HepG2 (cell line): Measurements from ENCODE around the gene FUOM. TPM values are rescaled to one million over a fixed set of nuclear protein-coding genes. Genes with fewer than 3 reads are reported as not detected.

Experiments
- ATAC-seq: fragments of 200-7000 bp; cut with Tn5 transposase; 3 replicates; pipeline ENCODE4 v1.9.1; 2020; ENCODE audit warnings: mild to moderate bottlenecking, moderate library complexity
- BruUV-seq: library from RNA; stranded (reverse); fragments of 400-500 nt; replicated peaks from 2 replicates; lab custom pipeline; 2021; lab: Mats Ljungman, UMichigan
- CTCF ChIA-PET: fragments of 300-600 bp; formaldehyde crosslinking; extraction: SDS; loops from one replicate; lab custom pipeline; 2021; ENCODE audit warnings: low total read pairs, inconsistent platforms, low intra/inter-chr PET ratio; lab: Yijun Ruan, JAX
- POLR2A ChIA-PET: fragments of 350-600 bp; sonication (Branson Sonifier 250); formaldehyde crosslinking; loops from one replicate; lab custom pipeline; 2020; ENCODE audit warnings: antibody characterized with exemption, inconsistent platforms; lab: Yijun Ruan, JAX
- DNase-seq: peaks from one replicate; pipeline ENCODE4 v3.0.0-alpha.2; 2015; ENCODE audit warnings: low spot score
- FAIRE-seq: peaks from 3 replicates; lab custom pipeline; 2011; peaks lifted over from hg19 to GRCh38; lab: Jason Lieb, UNC
- H2AFZ ChIP-seq: one replicate; pipeline ENCODE4 v1.6.1; 2011; ENCODE audit warnings: low read length, inconsistent platforms
- H3K27ac ChIP-seq: fragments of 300-600 bp; 3 replicates; pipeline ENCODE4 v1.8.0; 2011; ENCODE audit warnings: mixed run types, mild to moderate bottlenecking, mixed read lengths, low read length, inconsistent platforms; ENCODE audit not compliant: insufficient read depth; ENCODE audit errors: extremely low read length
- H3K27me3 ChIP-seq, 2 experiments: fragments of 200-600 bp in 1 of 2; 2 replicates in 1 of 2; 3 replicates in 1 of 2; pipeline versions ENCODE4 v1.6.0 to v1.8.0; 2011; ENCODE audit warnings: low read length in 2 of 2, mild to moderate bottlenecking in 2 of 2, moderate library complexity in 2 of 2, inconsistent platforms in 1 of 2; ENCODE audit not compliant: insufficient read depth in 2 of 2, control insufficient read depth in 1 of 2
- H3K36me3 ChIP-seq, 2 experiments: fragments of 200-600 bp in 1 of 2; replicated peaks in 1 of 2; 2 replicates in 1 of 2; 3 replicates in 1 of 2; pipeline versions ENCODE4 v1.5.1 to v1.8.0; 2011; ENCODE audit warnings: low read length in 2 of 2, inconsistent platforms in 1 of 2; ENCODE audit not compliant: insufficient read depth in 2 of 2, control insufficient read depth in 1 of 2
- H3K4me1 ChIP-seq: 2 replicates; pipeline ENCODE4 v1.5.1; 2012; ENCODE audit warnings: low read length, inconsistent platforms; ENCODE audit not compliant: insufficient read depth
- H3K4me2 ChIP-seq: 2 replicates; pipeline ENCODE4 v1.6.0; 2011; ENCODE audit warnings: low read depth, low read length, inconsistent platforms
- H3K4me3 ChIP-seq, 3 experiments: fragments of 200-600 bp in 1 of 3; sonication (generic), shearing (Covaris generic) in 1 of 3; replicated peaks in 1 of 3; 2 replicates each; pipeline ENCODE4 v1.5.1; 2011 to 2016; ENCODE audit warnings: low read length in 3 of 3, inconsistent platforms in 2 of 3, low read depth in 2 of 3, mild to moderate bottlenecking in 2 of 3, control low read depth in 1 of 3, mixed read lengths in 1 of 3; ENCODE audit not compliant: insufficient read depth in 1 of 3
- H3K79me2 ChIP-seq: one replicate; pipeline ENCODE4 v1.6.1; 2011; ENCODE audit warnings: low read length, inconsistent platforms; ENCODE audit not compliant: insufficient read depth
- H3K9ac ChIP-seq: 2 replicates; pipeline ENCODE4 v1.6.0; 2011; ENCODE audit warnings: mild to moderate bottlenecking, low read depth, low read length, inconsistent platforms; ENCODE audit not compliant: insufficient read depth
- H3K9me3 ChIP-seq: 2 replicates; pipeline ENCODE4 v1.5.1; 2012; ENCODE audit warnings: mild to moderate bottlenecking, low read length
- H4K20me1 ChIP-seq: 2 replicates; pipeline ENCODE4 v1.6.0; 2011; ENCODE audit warnings: inconsistent platforms, mild to moderate bottlenecking, low read length, moderate library complexity; ENCODE audit not compliant: insufficient read depth
- AGO2 ChIP-seq: fragments of 200-400 bp; formaldehyde crosslinking; optimal IDR thresholded peaks from 2 replicates; pipeline ENCODE3; 2017; ENCODE audit warnings: mild to moderate bottlenecking, low read depth, low read length, moderate library complexity
- ESRRA ChIP-seq: sonication (generic); formaldehyde crosslinking; IDR thresholded peaks from 2 replicates; pipeline ENCODE4 v1.5.1; 2020; ENCODE audit warnings: mild to moderate bottlenecking, low read depth, missing genetic modification reagents
- HIVEP1 ChIP-seq: sonication (generic); formaldehyde crosslinking; IDR thresholded peaks from 2 replicates; pipeline ENCODE4 v1.4.0; 2020; ENCODE audit warnings: mild to moderate bottlenecking, missing genetic modification reagents
- NFKBIZ ChIP-seq: IDR thresholded peaks from 2 replicates; pipeline ENCODE4 v1.6.1; 2018; ENCODE audit warnings: missing genetic modification reagents, missing compliant biosample characterization
- RARG ChIP-seq: sonication (generic); formaldehyde crosslinking; IDR thresholded peaks from 2 replicates; pipeline ENCODE4 v1.4.0; 2020; ENCODE audit warnings: low read depth, mild to moderate bottlenecking, missing genetic modification reagents
- RBFOX2 ChIP-seq: fragments of 200-400 bp; formaldehyde crosslinking; IDR thresholded peaks from 2 replicates; pipeline ENCODE4 v1.6.1; 2017; ENCODE audit warnings: low read depth, mild to moderate bottlenecking, low read length
- ZNF646 ChIP-seq: sonication (generic); formaldehyde crosslinking; IDR thresholded peaks from 2 replicates; pipeline ENCODE4 v1.9.0; 2021; ENCODE audit warnings: mild to moderate bottlenecking, missing genetic modification reagents
- ZNF790 ChIP-seq: sonication (generic); formaldehyde crosslinking; IDR thresholded peaks from 2 replicates; pipeline ENCODE4 v1.8.0; 2022; ENCODE audit warnings: missing genetic modification reagents, mild to moderate bottlenecking, borderline replicate concordance
- WGBS: methylation state at CpG from one replicate; pipeline ENCODE4 v1.1.6; 2017; ENCODE audit warnings: low lambda C conversion rate; 5-methylcytosine and 5-hydroxymethylcytosine counted together
- in situ Hi-C: cut with HindIII; loops from 2 replicates; pipeline ENCODE4 v1.10.0; 2017; ENCODE audit warnings: low pct_unique_long_range_greater_than_20kb; ENCODE audit not compliant: extremely low pct_ligation_motif_present
- intact Hi-C: fragments of 100-400 bp; cut with micrococcal nuclease; formaldehyde crosslinking; loops from one replicate; pipeline ENCODE4 v1.10.0; 2022; ENCODE audit not compliant: unreplicated experiment
- polyA plus RNA-seq, 8 experiments: library from polyadenylated mRNA; depleted of rRNA in 3 of 8; stranded (reverse) in 7 of 8; unstranded in 1 of 8; fragments of >200 nt; fragmentation: Illumina TruSeq in 4 of 8; extraction: Trizol in 4 of 8; gene quantifications; 2 replicates each; pipeline versions ENCODE4 v1.2.1 to v1.2.3, GENCODE V29; 2011 to 2016; ENCODE audit warnings: low read depth in 4 of 8, missing spikeins in 1 of 8, mixed read lengths in 1 of 8; ENCODE audit not compliant: insufficient read depth in 1 of 8
- total RNA-seq, 5 experiments: library from RNA; depleted of rRNA; stranded (reverse); fragments of >200 nt; fragmentation: Illumina TruSeq; extraction: Trizol; gene quantifications; 2 replicates each; pipeline ENCODE4 v1.2.3, GENCODE V29; 2016; ENCODE audit warnings: low read depth in 1 of 5

Gene FUOM
- total and polyA plus RNA-seq, 2 of the 13 experiments (the other 11 are each of a cell fraction or from before 2014, with no cell fraction given), result 27.5 to 60.4 TPM

- Histone ChIP-seq H3K4me3 (no peak overlapping the region), H3K79me2 (no peaks in the 10 kb centered on the region), H3K27ac (no peak overlapping the region), H3K9ac (no peak overlapping the region), H3K36me3 (peaks cover 39 to 75% of the 10 kb centered on the region in 2 experiments), H3K4me2 (no peak overlapping the region), H2AFZ (no peak overlapping the region), H4K20me1 (no peaks in the 10 kb centered on the region), H3K4me1 (peaks cover 6% of the 10 kb centered on the region), H3K27me3 (no peaks in the 10 kb centered on the region), H3K9me3 (no peaks in the 10 kb centered on the region)
- no TSS peak for BruUV-seq
- intact Hi-C loops (no loop called here), in situ Hi-C loops (no loop called here)
- ATAC-seq (no peak), DNase-seq (no peak), FAIRE-seq (no peak)
- POLR2A ChIA-PET, result no interaction called here
- WGBS, result 100% methylated on average over 2 of the region's 13 CpGs
- no peak for TF ChIP-seq RARG (CRISPR knock-in tag)
- peak; percentile 37 for TF ChIP-seq AGO2
- CTCF ChIA-PET, result no interaction called here
These were observed 8.9 kb upstream of the FUOM start for GRCh38 chr10:133366751-133367150.

- Histone ChIP-seq H3K9me3 (no peaks in the 10 kb centered on the region), H3K27me3 (no peaks in the 10 kb centered on the region), H4K20me1 (no peaks in the 10 kb centered on the region), H3K27ac (no peak overlapping the region), H3K36me3 (peaks cover 38 to 73% of the 10 kb centered on the region in 2 experiments), H3K9ac (no peak overlapping the region), H3K4me1 (no peaks in the 10 kb centered on the region), H3K4me3 (no peak overlapping the region), H2AFZ (no peak overlapping the region), H3K79me2 (no peaks in the 10 kb centered on the region), H3K4me2 (no peak overlapping the region)
- POLR2A ChIA-PET, result no interaction called here
- in situ Hi-C loops, result no loop called here
- CTCF ChIA-PET, result no interaction called here
- DNase-seq (no peak), FAIRE-seq (no peak), ATAC-seq (no peak)
- BruUV-seq, result no TSS peak
- 90% methylated on average over 13 of the region's 17 CpGs for WGBS
- intact Hi-C loops, result no loop called here
- TF ChIP-seq NFKBIZ (CRISPR knock-in tag), result no peak
- TF ChIP-seq ZNF790 (CRISPR knock-in tag), result no peak
- no peak for TF ChIP-seq HIVEP1 (CRISPR knock-in tag)
- peak; percentile 36; the same call in 1 of the 2 replicates for TF ChIP-seq RBFOX2
- TF ChIP-seq ESRRA (CRISPR knock-in tag), result no peak
- TF ChIP-seq ZNF646, result no peak
These were observed 8.3 kb upstream of the FUOM start for GRCh38 chr10:133366130-133366478.
